NCI-H1436 treated with DMSO at 0.1 percent for 48 hours (cell line): Measurements from ENCODE around the gene CTDP1.
"Not testable (repeated sequence)": the region's sequence is repeated elsewhere in the genome, so short reads cannot be mapped to it uniquely, and the experiment has no call there.

Experiments used
- DNase-seq: peaks from one replicate; lab custom pipeline; 2025; lab: John Stamatoyannopoulos, UW

The CTDP1 gene

DNA sequence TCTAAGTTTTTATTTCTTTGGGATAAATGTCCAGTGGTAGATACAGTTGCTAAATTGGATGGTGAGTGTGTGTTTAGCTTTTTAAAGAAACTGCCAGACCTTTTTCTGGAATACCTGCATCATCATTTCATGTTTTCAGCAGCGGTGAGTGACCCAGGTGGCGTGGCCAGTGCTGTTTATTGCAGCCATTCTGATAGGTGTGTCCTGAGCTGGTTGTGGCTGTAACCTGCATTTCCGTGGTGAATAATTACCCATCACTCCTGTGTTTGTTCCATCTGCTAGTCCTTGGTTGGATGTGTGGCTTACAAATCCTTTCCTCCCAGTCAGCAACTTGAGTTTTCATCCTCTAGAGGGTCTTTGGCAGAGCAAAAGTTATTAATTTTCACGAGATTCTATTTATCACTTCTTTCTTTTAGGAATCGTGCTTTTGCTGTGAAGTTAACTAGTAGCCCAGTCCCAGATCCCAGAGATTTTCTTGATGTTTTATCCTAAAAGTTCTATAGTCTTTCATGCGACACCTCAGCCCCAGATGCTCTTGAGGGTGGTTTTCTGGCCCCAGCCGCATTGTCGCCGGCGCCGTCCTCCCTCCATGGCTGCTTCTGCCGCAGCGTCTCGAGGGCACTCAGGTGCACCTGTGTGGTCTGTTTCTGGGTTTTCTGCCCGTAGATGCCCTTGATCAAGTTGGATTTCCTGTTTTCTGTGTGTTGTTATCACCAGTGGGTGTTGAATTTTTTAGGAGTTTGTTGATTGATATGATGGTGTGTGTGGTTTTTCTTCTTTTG lies 44.9 kb downstream of the CTDP1 start:
- no peak for DNase-seq

DNA sequence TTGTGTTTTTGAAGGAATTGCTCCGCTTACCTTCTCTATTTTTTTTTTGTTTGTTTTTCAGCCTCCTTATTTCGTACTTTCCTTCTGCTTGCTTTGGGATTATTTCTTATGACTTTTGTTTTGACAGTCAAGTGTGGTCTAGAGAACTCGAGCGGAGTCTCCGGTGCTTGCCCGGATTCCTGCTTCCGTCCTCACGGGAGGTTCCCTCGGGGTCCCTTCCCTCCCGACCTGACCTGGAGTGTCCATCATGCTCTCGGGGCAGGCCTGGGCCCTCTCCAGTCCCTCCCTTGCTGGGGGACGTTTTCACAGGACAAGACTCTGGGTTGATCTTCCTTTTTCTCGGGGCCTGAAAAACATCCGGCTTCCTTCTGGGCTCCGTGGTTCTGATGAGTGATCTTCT lies 45.9 kb downstream of the CTDP1 start:
- DNase-seq: no peak

DNA sequence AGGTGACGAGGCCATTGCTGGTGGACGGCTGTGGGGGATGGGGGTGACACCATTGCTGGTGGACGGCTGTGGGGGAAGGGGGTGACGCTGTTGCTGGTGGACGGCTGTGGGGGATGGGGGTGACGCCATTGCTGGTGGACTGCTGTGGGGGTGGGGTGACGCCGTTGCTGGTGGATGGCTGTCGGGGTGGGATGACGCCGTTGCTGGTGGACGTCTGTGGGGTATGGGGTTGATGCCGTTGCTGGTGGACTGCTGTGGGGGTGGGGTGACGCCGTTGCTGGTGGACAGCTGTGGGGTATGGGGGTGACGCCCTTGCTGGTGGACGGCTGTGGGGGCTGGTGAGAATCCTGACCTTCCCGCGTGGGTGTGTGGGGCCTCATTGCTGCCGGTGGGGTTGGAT lies 47.1 kb downstream of the CTDP1 start:
- no peak for DNase-seq

DNA sequence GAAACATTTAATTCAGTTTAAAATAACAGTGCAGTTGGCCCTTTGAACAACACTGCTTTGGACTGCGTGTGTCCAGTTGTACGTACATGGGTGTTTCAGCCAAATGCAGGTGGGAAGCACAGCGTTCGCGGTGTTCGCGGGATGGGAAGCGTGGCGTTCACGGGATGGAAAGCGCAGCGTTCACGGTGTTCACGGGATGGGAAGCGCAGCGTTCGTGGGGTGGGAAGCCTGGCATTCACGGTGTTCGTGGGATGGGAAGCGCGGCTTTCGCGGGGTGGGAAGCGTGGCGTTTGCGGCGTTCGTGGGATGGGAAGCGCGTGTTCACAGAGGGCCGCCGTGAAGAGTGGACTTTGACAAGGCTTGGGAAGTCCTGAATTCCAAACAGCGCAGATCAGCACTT lies 47.6 kb downstream of the CTDP1 start:
- DNase-seq: no peak

DNA sequence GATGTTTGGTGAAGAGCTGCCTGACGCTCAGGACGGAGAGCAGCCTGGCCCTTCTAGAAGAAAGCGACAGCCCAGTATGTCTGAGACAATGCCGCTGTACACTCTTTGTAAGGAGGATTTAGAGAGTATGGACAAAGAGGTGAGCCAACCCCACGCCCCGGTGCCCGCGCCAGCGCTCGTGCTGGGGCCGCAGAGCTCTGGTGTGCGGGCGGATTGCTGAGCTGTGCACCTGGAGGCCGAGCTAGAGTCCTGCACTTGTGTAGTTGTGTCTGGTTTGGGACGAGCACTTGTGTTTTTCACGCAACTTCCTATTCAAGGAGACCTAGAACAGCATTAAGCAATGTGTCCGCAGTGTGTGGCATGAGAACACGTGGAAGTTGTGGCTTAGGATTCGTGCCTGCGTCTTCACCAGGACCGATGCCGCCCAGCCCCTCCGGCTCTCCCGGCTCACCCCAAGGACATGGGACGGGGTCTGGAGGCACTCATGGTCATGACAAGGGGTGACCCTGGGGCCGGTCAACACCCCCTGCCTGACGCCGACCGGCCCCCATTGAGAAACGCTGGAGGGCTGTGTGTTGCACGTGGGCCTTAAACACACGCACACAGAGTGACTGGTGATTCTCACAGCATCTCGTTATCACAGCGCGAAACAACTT lies 49.5 kb downstream of the CTDP1 start:
- no peak for DNase-seq

DNA sequence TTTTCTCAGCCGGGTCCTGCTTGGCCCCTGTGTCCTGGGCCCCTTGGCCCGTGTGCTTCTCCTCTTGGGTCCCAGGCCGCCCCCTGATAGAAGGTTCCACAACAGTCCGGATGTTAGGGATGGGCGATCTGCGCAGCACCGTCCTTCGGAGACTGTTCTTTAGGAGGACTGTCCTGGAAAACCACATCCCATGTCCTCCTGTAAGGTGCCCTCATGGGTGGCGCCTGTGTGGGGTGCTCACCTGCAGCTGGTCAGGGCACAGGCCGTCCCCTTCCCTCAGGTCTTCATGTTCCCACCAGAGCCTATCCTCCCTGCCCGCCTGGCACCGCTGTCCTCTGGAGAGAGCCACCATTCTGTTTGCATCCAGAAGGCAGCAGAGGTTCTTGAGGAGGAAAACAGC lies 50.0 kb downstream of the CTDP1 start:
- DNase-seq: no peak

DNA sequence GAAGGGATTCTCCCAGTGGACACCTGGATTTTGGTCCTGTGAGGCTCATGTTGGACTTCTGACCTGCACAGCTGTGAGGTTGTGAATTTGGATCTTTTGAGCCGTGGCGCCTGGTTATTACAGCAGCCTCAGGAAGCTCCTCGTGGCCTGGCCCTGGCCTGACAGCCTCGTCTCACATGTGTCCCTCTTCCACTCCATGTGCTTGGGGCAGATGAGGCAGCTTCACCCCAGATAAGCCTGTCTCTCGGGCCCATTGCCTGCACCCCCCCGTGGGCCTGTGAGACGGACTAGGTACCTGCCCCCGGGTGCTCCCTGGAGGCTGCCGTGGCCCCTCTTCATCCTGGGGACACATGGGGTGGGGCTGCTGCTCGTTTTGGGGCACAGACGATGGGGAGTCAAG lies 51.2 kb downstream of the CTDP1 start:
- DNase-seq: no peak

DNA sequence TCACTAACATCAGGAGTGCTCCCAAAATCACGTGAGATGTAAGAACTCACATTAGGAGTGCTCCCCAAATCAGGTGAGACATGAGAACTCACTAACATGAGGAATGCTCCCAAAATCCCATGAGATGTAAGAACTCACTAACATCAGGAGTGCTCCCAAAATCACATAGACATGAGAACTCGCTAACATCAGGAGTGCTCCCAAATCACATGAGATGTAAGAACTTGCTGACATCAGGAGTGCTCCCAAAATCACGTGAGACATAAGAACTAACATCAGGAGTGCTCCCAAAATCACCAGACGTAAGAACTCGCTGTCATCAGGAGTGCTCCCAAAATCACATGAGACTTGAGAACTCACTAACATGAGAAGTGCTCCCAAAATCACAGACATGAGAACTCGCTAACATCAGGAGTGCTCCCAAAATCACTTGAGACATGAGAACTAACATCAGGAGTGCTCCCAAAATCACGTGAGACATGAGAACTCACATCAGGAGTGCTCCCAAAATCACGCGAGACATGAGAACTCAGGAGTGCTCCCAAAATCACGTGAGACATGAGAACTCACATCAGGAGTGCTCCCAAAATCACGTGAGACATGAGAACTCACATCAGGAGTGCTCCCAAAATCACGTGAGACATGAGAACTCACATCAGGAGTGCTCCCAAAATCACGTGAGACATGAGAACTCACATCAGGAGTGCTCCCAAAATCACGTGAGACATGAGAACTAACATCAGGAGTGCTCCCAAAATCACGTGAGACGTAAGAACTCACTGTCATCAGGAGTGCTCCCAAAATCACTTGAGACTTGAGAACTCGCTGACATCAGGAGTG lies 52.5 kb downstream of the CTDP1 start:
- not testable (repeated sequence) for DNase-seq

DNA sequence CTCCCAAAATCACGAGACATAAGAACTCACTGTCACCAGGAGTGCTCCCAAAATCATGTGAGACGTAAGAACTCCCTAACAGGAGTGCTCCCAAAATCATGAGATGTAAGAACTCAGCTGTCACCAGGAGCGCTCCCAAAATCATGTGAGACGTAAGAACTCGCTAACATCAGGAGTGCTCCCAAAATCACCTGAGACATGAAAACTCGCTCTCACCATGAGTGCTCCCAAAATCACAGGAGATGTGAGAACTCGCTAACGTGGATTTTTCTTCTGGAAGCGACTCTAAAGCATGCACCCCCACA lies 53.1 kb downstream of the CTDP1 start:
- DNase-seq: no peak

DNA sequence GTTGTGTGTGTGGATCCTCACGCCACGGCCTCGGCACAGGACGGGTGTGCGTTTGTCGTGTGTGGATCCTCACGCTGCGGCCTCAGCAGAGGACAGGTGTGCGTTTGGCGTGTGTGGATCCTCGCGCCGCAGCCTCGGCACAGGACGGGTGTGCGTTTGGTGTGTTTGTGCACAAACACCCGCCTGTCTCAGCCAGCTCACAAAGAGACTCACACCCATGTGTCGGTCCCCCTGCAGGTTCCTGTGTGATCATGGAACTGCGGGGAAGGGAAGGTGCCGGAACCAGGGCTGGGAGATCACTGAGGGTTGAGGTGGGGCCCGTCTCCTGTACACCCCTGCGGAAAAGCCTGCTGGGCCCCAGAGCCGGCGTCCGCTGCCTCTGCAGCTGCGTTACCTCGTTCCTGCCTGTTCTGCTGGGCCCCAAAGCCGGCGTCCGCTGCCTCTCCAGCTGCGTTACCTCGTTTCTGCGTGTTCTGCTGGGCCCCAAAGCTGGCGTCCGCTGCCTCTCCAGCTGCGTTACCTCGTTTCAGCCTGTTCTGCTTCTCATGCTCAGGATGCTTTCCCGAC lies 53.6 kb downstream of the CTDP1 start:
- no peak for DNase-seq

DNA sequence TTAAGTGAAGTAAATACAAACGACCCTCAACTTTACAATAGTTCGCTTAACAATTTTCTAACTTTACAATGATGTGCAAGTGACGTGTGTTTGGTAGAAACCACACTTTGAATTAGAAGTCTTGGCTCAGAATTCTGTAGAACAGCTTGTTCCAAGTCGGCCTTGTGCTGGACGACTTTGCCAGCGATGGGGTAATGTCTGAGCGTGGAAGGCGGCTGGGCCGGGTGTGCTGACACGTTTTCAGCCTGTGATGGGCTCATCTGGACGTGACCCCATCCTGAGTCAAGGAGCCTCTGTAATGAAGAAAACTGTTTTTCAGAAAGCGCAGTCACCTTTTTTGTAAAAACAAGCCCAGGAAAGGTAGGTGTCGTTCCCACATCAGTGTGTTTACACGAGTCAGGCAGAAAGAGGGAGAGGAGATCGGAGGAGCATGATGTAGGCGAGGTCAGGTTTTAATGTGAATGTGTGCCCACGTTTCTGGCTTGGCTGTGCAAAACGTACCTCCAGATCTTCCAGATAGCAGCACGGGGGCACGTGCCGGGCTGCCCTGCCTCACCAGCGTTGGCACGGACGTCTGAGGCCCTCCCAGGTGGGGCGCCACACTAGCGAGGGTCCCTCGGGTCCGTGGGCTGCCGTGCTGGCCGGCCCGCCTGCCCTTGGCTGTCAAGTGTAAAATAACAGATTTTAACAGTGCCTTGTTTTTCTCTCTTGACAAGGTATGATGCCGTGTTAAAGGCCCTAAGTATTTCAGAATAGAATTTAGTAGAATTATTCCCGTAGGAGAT lies 54.6 kb downstream of the CTDP1 start:
- no peak for DNase-seq

DNA sequence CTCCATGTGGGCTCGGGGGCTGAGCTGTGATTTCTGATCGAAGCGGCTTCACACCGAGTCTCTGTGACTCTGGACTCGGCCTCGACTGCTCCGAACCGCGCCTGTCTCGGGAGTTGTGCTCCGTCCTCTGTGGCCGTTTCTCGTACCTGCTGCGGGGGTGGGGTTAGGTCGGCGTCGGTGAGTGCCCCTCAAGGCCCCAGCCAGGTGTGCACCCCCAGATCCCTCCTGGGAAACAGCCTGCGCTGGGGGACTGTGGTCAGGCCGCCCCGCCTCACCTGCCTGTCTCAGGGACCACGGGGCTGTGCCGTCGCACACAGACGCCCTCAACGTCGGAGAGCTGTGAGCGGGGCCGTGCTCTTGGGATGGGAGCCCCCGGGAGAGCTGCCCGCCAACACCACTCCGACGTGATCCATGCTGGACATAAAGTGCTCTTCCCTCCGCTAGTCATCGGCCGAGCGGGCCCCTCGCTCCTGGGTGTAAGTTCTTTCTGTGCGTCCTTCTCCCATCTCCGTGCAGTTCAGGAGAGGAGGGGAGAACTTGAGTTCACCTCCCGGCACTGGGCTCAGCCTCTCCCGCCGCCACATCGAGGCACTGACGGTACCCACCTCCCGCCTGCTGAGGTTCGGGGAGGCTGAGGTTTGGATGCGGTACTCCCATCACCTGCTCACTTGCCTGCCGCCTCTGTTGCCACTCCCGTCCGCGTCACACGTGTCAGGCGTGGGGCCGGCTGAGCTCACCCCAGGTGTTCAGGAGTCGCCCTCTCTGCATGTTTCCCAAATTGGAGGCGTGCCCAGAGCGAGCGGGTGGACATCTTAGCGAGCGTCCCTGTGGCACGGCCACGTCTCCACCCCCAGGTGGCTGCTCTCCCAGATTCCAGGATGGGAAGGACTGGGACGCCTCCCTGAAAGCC lies 55.7 kb downstream of the CTDP1 start:
- DNase-seq: no peak

DNA sequence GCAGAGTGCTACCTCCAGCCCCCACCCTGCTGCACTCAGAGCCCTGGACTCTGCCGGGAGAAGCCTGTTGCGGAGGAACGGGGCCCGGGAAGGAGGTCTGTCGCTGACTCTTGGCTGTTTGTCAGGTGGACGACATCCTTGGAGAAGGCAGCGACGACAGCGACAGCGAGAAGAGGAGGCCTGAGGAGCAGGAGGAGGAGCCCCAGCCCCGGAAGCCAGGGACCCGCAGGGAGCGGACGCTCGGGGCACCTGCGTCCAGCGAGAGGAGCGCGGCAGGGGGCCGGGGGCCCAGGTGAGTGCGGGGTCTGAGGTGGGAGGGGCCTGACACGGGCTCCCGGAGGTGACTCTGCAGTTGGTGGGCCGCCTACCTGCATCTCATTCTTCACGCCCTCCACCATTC lies 56.6 kb downstream of the CTDP1 start:
- no peak for DNase-seq

DNA sequence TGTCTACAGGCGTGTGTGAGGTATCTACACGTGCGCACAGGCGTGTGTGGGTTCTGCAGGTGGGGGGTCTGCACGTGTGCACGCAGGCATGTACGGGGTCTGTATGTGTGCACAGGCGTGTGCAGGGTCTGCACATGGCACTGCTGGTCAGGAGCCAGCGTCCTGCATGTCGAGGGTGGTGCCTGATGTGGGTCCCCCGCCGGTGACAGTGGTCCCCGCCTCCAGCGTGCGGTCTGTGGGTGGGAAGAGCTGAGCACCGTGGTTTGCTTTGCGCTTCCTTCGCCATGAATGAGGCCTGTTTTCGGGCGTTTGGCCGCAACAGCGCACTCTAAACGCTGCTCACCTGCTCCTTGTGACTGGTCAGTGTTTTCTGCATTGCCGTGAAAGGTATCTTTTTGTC lies 57.2 kb downstream of the CTDP1 start:
- DNase-seq: no peak

DNA sequence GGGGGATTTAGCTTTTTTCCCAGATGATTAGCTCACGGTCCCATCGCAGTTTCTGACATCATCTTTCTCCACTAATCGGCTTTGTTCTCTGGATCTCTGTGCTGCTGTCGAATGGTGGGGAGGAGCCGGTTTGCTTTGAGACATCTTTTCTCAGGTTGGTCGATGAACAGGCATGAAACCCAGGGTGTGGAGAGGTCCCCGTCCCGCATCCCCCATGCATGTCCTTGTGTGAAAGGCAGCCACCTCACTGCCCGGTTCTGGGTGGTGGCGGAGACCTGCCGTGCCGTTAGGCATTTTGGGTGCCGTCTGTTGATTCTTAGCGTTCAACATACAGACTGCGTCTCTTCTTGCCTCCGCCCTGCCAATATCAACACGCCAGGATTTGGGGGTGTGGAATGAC lies 57.8 kb downstream of the CTDP1 start:
- DNase-seq: no peak

DNA sequence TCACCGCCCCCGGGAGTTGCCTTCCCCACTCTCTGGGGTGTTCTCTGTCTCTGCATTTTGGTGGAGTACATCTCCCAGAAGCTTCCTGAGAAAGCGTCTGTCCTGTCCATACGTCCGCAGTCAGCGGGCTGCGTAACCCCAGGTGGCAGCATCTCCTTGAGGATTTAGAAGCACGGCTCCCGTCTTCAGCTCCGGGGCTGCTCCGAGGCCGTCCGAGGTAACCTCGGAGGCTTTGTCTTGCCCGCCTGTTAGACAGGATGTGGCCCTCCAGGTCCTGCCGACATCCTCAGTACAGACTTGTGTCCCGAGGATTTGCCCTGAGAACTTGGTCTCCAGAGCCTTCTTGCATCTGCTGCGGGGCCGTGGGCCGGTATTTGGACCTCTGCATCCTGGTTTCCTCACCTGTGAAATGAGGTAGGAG lies 58.4 kb downstream of the CTDP1 start:
- no peak for DNase-seq

DNA sequence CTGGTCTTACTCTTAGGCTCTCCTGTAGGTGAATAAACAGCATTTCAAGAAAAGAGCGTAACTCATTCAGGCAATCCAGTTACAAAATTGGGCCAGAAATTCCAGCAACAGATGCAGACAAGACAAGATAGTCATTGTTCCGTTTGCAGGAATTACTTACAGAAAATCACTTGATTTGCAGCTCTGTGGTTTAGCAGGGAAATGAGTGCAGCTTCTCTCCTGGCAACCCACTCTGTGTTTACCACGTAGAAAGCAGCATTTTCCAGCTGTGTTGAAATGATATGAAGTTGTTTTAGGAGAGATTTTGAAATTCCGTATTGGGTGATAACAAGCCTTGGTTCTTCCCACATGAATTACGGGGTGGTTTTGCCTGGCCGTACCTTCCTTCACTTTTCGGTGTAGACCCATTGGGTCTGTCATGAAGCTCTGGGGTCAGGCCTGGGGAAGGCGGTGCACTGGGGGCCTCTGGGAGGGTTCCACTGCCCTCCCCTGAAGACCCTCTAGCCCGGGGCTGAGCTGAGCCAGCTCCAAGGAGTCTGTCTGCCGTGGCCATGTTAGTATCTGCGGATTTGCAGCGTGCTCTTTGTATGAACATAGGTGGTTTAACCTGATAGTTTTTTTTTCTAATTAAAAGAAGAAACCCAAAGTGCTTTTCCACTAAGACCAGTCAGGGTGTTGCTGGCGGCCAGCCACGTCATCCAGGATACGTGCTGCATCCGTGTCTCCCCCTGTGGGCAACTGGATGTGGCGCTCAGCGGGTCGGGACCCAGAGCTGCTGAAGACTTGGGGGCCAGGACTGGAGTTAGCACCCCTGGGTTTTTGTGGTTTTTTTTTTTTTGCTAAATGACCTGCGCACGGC lies 59.2 kb downstream of the CTDP1 start:
- DNase-seq: no peak

DNA sequence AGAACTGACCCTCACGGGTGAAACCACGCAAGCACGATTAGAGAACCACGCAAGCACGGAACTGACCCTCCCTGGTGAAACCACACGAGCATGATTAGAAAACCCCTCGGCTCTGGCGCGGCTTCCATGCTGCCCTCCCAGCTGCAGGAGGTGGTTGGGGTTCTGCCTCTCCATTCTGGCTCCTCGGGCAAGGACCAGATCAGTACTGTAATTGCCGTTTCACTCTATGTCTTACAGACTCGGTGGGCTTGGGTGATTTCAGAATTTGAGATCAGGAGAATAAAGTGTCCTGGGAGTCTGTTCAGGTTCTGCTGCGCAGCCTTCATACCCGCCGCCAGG lies 59.8 kb downstream of the CTDP1 start:
- DNase-seq: no peak

DNA sequence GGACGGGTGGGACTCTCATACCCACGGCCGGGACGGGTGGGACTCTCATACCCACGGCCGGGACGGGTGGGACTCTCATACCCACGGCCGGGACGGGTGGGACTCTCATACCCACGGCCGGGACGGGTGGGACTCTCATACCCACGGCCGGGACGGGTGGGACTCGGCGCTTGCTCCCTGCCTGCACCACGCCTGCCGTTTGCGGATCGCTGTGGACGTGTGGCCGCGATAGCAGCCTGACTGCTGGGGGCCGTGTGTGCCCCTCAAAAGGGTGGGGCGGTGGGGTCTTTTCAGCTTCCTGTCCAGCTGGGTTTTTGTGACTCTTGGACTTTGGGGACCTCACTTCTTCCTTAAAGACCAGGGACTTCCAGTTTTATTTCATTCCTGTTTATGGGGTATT lies 60.4 kb downstream of the CTDP1 start:
- DNase-seq: not testable (repeated sequence)
